CD4-positive, alpha-beta T cell treated with Interleukin-10 for 1 hour (primary cell): ENCODE data around the gene ADAMTS15.
"Not testable (repeated sequence)": the region's sequence is repeated elsewhere in the genome, so short reads cannot be mapped to it uniquely, and the experiment has no call there.

Experiments used
- DNase-seq: peaks from one replicate; pipeline ENCODE4 v3.0.0-alpha.2; 2020

Gene ADAMTS15

GRCh38 chr11:130438401-130439159 is 9.9 kb upstream of the ADAMTS15 start:
- not testable (repeated sequence) for DNase-seq

- peak; percentile 12 for DNase-seq
Measured at GRCh38 chr11:130439160-130439519, 9.3 kb upstream of the ADAMTS15 start.

- no peak for DNase-seq
Measured at GRCh38 chr11:130439876-130440275, 8.6 kb upstream of the ADAMTS15 start.

GRCh38 chr11:130441719-130442118 is 6.7 kb upstream of the ADAMTS15 start:
- DNase-seq, result no peak

- DNase-seq, result no peak
Measured at GRCh38 chr11:130442737-130443136, 5.7 kb upstream of the ADAMTS15 start.

GRCh38 chr11:130445788-130446187 is 2.7 kb upstream of the ADAMTS15 start:
- no peak for DNase-seq

GRCh38 chr11:130448039-130448415 is 418 bp upstream of the ADAMTS15 start:
- DNase-seq, result no peak

- no peak for DNase-seq
Measured at GRCh38 chr11:130449310-130449990, 1.0 kb downstream of the ADAMTS15 start.

- DNase-seq, result no peak
Measured at GRCh38 chr11:130449996-130450769, 1.7 kb downstream of the ADAMTS15 start.

- DNase-seq, result no peak
Measured at GRCh38 chr11:130451231-130452019, 3.0 kb downstream of the ADAMTS15 start.

- DNase-seq, result no peak
Measured at GRCh38 chr11:130452176-130452575, 3.7 kb downstream of the ADAMTS15 start.

GRCh38 chr11:130452940-130453339 is 4.5 kb downstream of the ADAMTS15 start:
- DNase-seq, result no peak

- no peak for DNase-seq
Measured at GRCh38 chr11:130454491-130455252, 6.2 kb downstream of the ADAMTS15 start.

GRCh38 chr11:130455483-130456127 is 7.2 kb downstream of the ADAMTS15 start:
- DNase-seq, result no peak

GRCh38 chr11:130456286-130456685 is 7.8 kb downstream of the ADAMTS15 start:
- no peak for DNase-seq

GRCh38 chr11:130457623-130458409 is 9.4 kb downstream of the ADAMTS15 start:
- no peak for DNase-seq

GRCh38 chr11:130458410-130458729 is 9.9 kb downstream of the ADAMTS15 start:
- no peak for DNase-seq

GRCh38 chr11:130459521-130459920 is 11.1 kb downstream of the ADAMTS15 start:
- no peak for DNase-seq

GRCh38 chr11:130462101-130462885 is 13.8 kb downstream of the ADAMTS15 start:
- no peak for DNase-seq

- DNase-seq, result no peak
Measured at GRCh38 chr11:130462931-130463330, 14.5 kb downstream of the ADAMTS15 start.
